Ammon's horn (tissue), 1 donor: ENCODE results near the gene CSRNP3.

Source experiments
- DNase-seq: peaks from one replicate; pipeline ENCODE4 v3.0.0-alpha.2; 2016; ENCODE audit warnings: low spot score

CSRNP3 gene

GRCh38 chr2:165469417-165469816 lies at the start of gene CSRNP3:
Gene CSRNP3, plus strand, starts transcription at chr2:165469698. Its CDS starts 125,368 bp downstream, at chr2:165595066.
- DNase-seq, result peak; percentile 94

- no peak for DNase-seq
Observed at GRCh38 chr2:165420231-165420630, 49.3 kb upstream of the CSRNP3 start.

GRCh38 chr2:165423081-165423480 lies 46.4 kb upstream of the CSRNP3 start:
- no peak for DNase-seq

- no peak for DNase-seq
Observed at GRCh38 chr2:165425556-165425955, 43.9 kb upstream of the CSRNP3 start.

GRCh38 chr2:165427686-165428085 lies 41.8 kb upstream of the CSRNP3 start:
- DNase-seq, result no peak

GRCh38 chr2:165428926-165429325 lies 40.6 kb upstream of the CSRNP3 start:
- no peak for DNase-seq

GRCh38 chr2:165431014-165431413 lies 38.5 kb upstream of the CSRNP3 start:
- DNase-seq, result no peak

GRCh38 chr2:165432234-165432966 lies 37.1 kb upstream of the CSRNP3 start:
- no peak for DNase-seq

GRCh38 chr2:165434865-165435496 lies 34.5 kb upstream of the CSRNP3 start:
- DNase-seq, result no peak

- no peak for DNase-seq
Observed at GRCh38 chr2:165435611-165436010, 33.9 kb upstream of the CSRNP3 start.

- DNase-seq, result no peak
Observed at GRCh38 chr2:165436559-165436958, 32.9 kb upstream of the CSRNP3 start.

- peak; percentile 8 for DNase-seq
Observed at GRCh38 chr2:165440367-165440766, 29.1 kb upstream of the CSRNP3 start.

GRCh38 chr2:165443511-165443910 lies 26.0 kb upstream of the CSRNP3 start:
- DNase-seq, result no peak

- DNase-seq, result no peak
Observed at GRCh38 chr2:165448406-165448805, 21.1 kb upstream of the CSRNP3 start.

- DNase-seq, result peak; percentile 47
Observed at GRCh38 chr2:165450156-165450555, 19.3 kb upstream of the CSRNP3 start.

GRCh38 chr2:165452327-165452726 lies 17.2 kb upstream of the CSRNP3 start:
- DNase-seq, result no peak

GRCh38 chr2:165453561-165454094 lies 15.9 kb upstream of the CSRNP3 start:
- DNase-seq, result no peak

- DNase-seq, result no peak
Observed at GRCh38 chr2:165454905-165455304, 14.6 kb upstream of the CSRNP3 start.

- DNase-seq, result no peak
Observed at GRCh38 chr2:165456027-165456426, 13.5 kb upstream of the CSRNP3 start.

GRCh38 chr2:165462443-165462842 lies 7.1 kb upstream of the CSRNP3 start:
- peak; percentile 56 for DNase-seq

GRCh38 chr2:165466386-165466785 lies 3.1 kb upstream of the CSRNP3 start:
- no peak for DNase-seq

- DNase-seq, result no peak
Observed at GRCh38 chr2:165467921-165468320, 1.6 kb upstream of the CSRNP3 start.

GRCh38 chr2:165470361-165470760 lies 863 bp downstream of the CSRNP3 start:
- no peak for DNase-seq
